BLaER1 treated with 17β-estradiol and CSF1 and Interleukin-3, amounts not matched to agents 10 nM and 100 nM (cell line): Measurements from ENCODE around the gene RBL1.
A peak's percentile ranks its signal among the peaks of the same experiment; 100 is the strongest.

Experiments
- H3K27ac ChIP-seq, 11 experiments: shearing (Covaris generic); formaldehyde crosslinking; 2 replicates each; pipeline ENCODE4 v1.8.1; 2022
- H3K27me3 ChIP-seq, 11 experiments: shearing (Covaris generic); formaldehyde crosslinking; 2 replicates each; pipeline ENCODE4 v1.8.1; 2022
- H3K36me3 ChIP-seq, 11 experiments: shearing (Covaris generic); formaldehyde crosslinking; 2 replicates each; pipeline ENCODE4 v1.8.1; 2022
- H3K4me1 ChIP-seq, 10 experiments: shearing (Covaris generic); formaldehyde crosslinking; 2 replicates each; pipeline ENCODE4 v1.8.1; 2022
- H3K4me2 ChIP-seq, 11 experiments: shearing (Covaris generic); formaldehyde crosslinking; 2 replicates each; pipeline ENCODE4 v1.8.1; 2022
- H3K4me3 ChIP-seq, 10 experiments: shearing (Covaris generic); formaldehyde crosslinking; 2 replicates each; pipeline ENCODE4 v1.8.1; 2022
- H3K9ac ChIP-seq, 11 experiments: shearing (Covaris generic); formaldehyde crosslinking; 2 replicates each; pipeline ENCODE4 v1.8.1; 2022
- H3K9me3 ChIP-seq, 11 experiments: shearing (Covaris generic); formaldehyde crosslinking; replicated peaks in 1 of 11; 2 replicates each; pipeline ENCODE4 v1.8.1; 2022
- H4K20me1 ChIP-seq, 11 experiments: shearing (Covaris generic); formaldehyde crosslinking; 2 replicates each; pipeline ENCODE4 v1.8.1; 2022
- Cebpa-rat ChIP-seq, 11 experiments: shearing (Covaris generic); IDR thresholded peaks; 2 replicates each; pipeline ENCODE4 v1.8.1; 2022

The RBL1 gene

GRCh38 chr20:36951979-36952738 lies 143.6 kb downstream of the RBL1 start:
- Histone ChIP-seq H3K4me2 (peak overlapping the region; percentile 89 to 100 (median 95)), H3K4me1 (peaks cover 32 to 61% (median 47%) of the 10 kb centered on the region in 10 experiments), H3K9ac (peak overlapping the region in 10 of 11 experiments; percentile 62 to 92 (median 70); a peak in 18 of 22 replicates), H3K27ac (peak overlapping the region in 1 of 11 experiments; percentile 48; a peak in 4 of 22 replicates), H3K36me3 (peaks cover 0 to 4% (median 0%) of the 10 kb centered on the region in 11 experiments; a peak in 2 of 22 replicates), H3K9me3 (no peaks in the 10 kb centered on the region), H3K27me3 (peaks cover 0 to 41% (median 37%) of the 10 kb centered on the region in 11 experiments; a peak in 18 of 22 replicates), H3K4me3 (peak overlapping the region; percentile 61 to 97 (median 70)), H4K20me1 (peaks cover 0 to 28% (median 8%) of the 10 kb centered on the region in 11 experiments; a peak in 13 of 22 replicates)
- no peak for TF ChIP-seq Cebpa-rat (IDR thresholded peaks at IDR 0.05)

GRCh38 chr20:36951198-36951978 lies 144.4 kb downstream of the RBL1 start, which contains the start of gene SAMHD1:
Gene SAMHD1 (minus strand): TSS chr20:36951708. CDS start chr20:36951643, 65 bp downstream.
- no peaks in the 10 kb centered on the region for H3K9me3 ChIP-seq
- peaks cover 0 to 36% (median 8%) of the 10 kb centered on the region in 11 experiments; a peak in 13 of 22 replicates for H4K20me1 ChIP-seq
- peak within 1 kb of the TSS; percentile 57 to 94 (median 71) for H3K9ac ChIP-seq
- H3K4me2 ChIP-seq, result peak within 1 kb of the TSS; percentile 89 to 100 (median 95)
- peaks cover 0 to 41% (median 37%) of the 10 kb centered on the region in 11 experiments; a peak in 18 of 22 replicates for H3K27me3 ChIP-seq
- H3K4me3 ChIP-seq, result peak within 1 kb of the TSS; percentile 61 to 97 (median 70)
- H3K36me3 ChIP-seq, result peaks cover 0 to 11% (median 0%) of the 10 kb centered on the region in 11 experiments; a peak in 5 of 22 replicates
- peak within 1 kb of the TSS in 7 of 11 experiments; percentile 14 to 86 (median 69); a peak in 12 of 22 replicates for H3K27ac ChIP-seq
- H3K4me1 ChIP-seq, result peaks cover 32 to 60% (median 44%) of the 10 kb centered on the region in 10 experiments
- TF ChIP-seq Cebpa-rat (IDR thresholded peaks at IDR 0.05), result no peak

- peaks cover 0 to 19% (median 0%) of the 10 kb centered on the region in 11 experiments; a peak in 7 of 22 replicates for H3K36me3 ChIP-seq
- peaks cover 0 to 41% (median 37%) of the 10 kb centered on the region in 11 experiments; a peak in 18 of 22 replicates for H3K27me3 ChIP-seq
- H3K4me1 ChIP-seq, result peaks cover 32 to 52% (median 39%) of the 10 kb centered on the region in 10 experiments
- H3K4me3 ChIP-seq, result peak overlapping the region; percentile 61 to 97 (median 70)
- H3K4me2 ChIP-seq, result peak overlapping the region; percentile 89 to 100 (median 95)
- H3K27ac ChIP-seq, result peak overlapping the region in 6 of 11 experiments; percentile 48 to 86 (median 75); a peak in 11 of 22 replicates
- no peak for TF ChIP-seq Cebpa-rat (IDR thresholded peaks at IDR 0.05)
- H3K9me3 ChIP-seq, result no peaks in the 10 kb centered on the region
- peaks cover 0 to 43% (median 8%) of the 10 kb centered on the region in 11 experiments; a peak in 13 of 22 replicates for H4K20me1 ChIP-seq
- H3K9ac ChIP-seq, result peak overlapping the region; percentile 57 to 94 (median 71)
Measured at GRCh38 chr20:36950414-36951197, 145.2 kb downstream of the RBL1 start.
